Endothelial cell of umbilical vein (primary cell): ENCODE measurements around the gene GEMIN7. TPM values are rescaled to one million over a fixed set of nuclear protein-coding genes. Genes with fewer than 3 reads are reported as not detected.

Experiments
- BruUV-seq: library from RNA; stranded (reverse); fragments of 400-500 nt; replicated peaks from 2 replicates; lab custom pipeline; 2021; lab: Mats Ljungman, UMichigan
- CTCF ChIA-PET: fragments of 300-600, 350-600 bp; sonication (Branson Sonifier 250); formaldehyde crosslinking; loops from one replicate; lab custom pipeline; 2021; ENCODE audit warnings: antibody characterized with exemption, inconsistent platforms; lab: Charles Lee
- POLR2A ChIA-PET: fragments of 300-600, 350-600 bp; sonication (Branson Sonifier 250); formaldehyde crosslinking; loops from one replicate; lab custom pipeline; 2021; ENCODE audit warnings: antibody characterized with exemption, inconsistent platforms; lab: Charles Lee
- DNase-seq: peaks from one replicate; pipeline ENCODE4 v3.0.0-alpha.2; 2011; ENCODE audit warnings: low read depth, low spot score
- FAIRE-seq: peaks from 2 replicates; lab custom pipeline; 2011; peaks lifted over from hg19 to GRCh38; lab: Jason Lieb, UNC
- H2AFZ ChIP-seq: 2 replicates; pipeline ENCODE4 v1.6.0; 2012; ENCODE audit warnings: low read depth, low read length, control low read depth, inconsistent platforms
- H3K27ac ChIP-seq: 2 replicates; pipeline ENCODE4 v1.5.1; 2011; ENCODE audit warnings: low read depth, mild to moderate bottlenecking, control low read depth, low read length, moderate library complexity; ENCODE audit not compliant: insufficient read depth
- H3K27me3 ChIP-seq, 2 experiments: 2 replicates each; pipeline versions ENCODE4 v1.6.0 to v1.6.1; 2011; ENCODE audit warnings: low read length in 2 of 2, mixed read lengths in 1 of 2; ENCODE audit not compliant: control insufficient read depth in 2 of 2, insufficient read depth in 2 of 2
- H3K36me3 ChIP-seq, 2 experiments: 2 replicates in 1 of 2; 3 replicates in 1 of 2; pipeline ENCODE4 v1.5.1; 2011; ENCODE audit warnings: low read length in 2 of 2, mild to moderate bottlenecking in 1 of 2, moderate library complexity in 1 of 2; ENCODE audit not compliant: control insufficient read depth in 2 of 2, insufficient read depth in 2 of 2; ENCODE audit errors: extremely low read depth in 1 of 2
- H3K4me1 ChIP-seq: 3 replicates; pipeline ENCODE4 v1.5.1; 2011; ENCODE audit warnings: mild to moderate bottlenecking, low read length; ENCODE audit not compliant: control insufficient read depth, insufficient read depth; ENCODE audit errors: extremely low read depth
- H3K4me2 ChIP-seq: 2 replicates; pipeline ENCODE4 v1.6.1; 2011; ENCODE audit warnings: low read length, control low read depth, mixed read lengths; ENCODE audit not compliant: insufficient read depth
- H3K4me3 ChIP-seq, 3 experiments: fragments of 200-600 bp in 1 of 3; sonication (generic), shearing (Covaris generic) in 1 of 3; replicated peaks in 1 of 3; 2 replicates each; pipeline ENCODE4 v1.5.1; 2011 to 2016; ENCODE audit warnings: control low read depth in 3 of 3, low read length in 3 of 3, mild to moderate bottlenecking in 2 of 3, inconsistent platforms in 1 of 3, low read depth in 1 of 3, moderate library complexity in 1 of 3; ENCODE audit not compliant: insufficient read depth in 1 of 3
- H3K79me2 ChIP-seq: 2 replicates; pipeline ENCODE4 v1.6.0; 2012; ENCODE audit warnings: low read length, inconsistent platforms; ENCODE audit not compliant: control insufficient read depth, insufficient read depth
- H3K9ac ChIP-seq: replicated peaks from 2 replicates; pipeline ENCODE3; 2011; ENCODE audit warnings: low read length, control low read depth; ENCODE audit not compliant: insufficient read depth; ENCODE audit errors: extremely low read depth
- H3K9me1 ChIP-seq: replicated peaks from 3 replicates; pipeline ENCODE4 v1.6.0; 2011; ENCODE audit warnings: mild to moderate bottlenecking, low read length; ENCODE audit not compliant: control insufficient read depth, insufficient read depth; ENCODE audit errors: extremely low read depth
- H3K9me3 ChIP-seq: replicated peaks from 2 replicates; pipeline ENCODE4 v1.5.1; 2012; ENCODE audit warnings: low read length, inconsistent platforms; ENCODE audit not compliant: control insufficient read depth, insufficient read depth
- H4K20me1 ChIP-seq: replicated peaks from 2 replicates; pipeline ENCODE3; 2011; ENCODE audit warnings: mild to moderate bottlenecking, low read length; ENCODE audit not compliant: control insufficient read depth, insufficient read depth; ENCODE audit errors: extremely low read depth
- CTCF ChIP-seq, 2 donors: IDR thresholded peaks; 1 replicate in 1 of 2; 2 replicates in 1 of 2; pipeline ENCODE4 v1.5.1; 2011; ENCODE audit warnings: low read length in 2 of 2, mild to moderate bottlenecking in 2 of 2, moderate library complexity in 2 of 2, control low read depth in 1 of 2, inconsistent platforms in 1 of 2, low read depth in 1 of 2; ENCODE audit not compliant: insufficient read depth in 1 of 2; ENCODE audit errors: extremely low read depth in 1 of 2
- EZH2 ChIP-seq: IDR thresholded peaks from 2 replicates; pipeline ENCODE4 v1.6.1; 2012; ENCODE audit warnings: borderline replicate concordance, low read depth, mild to moderate bottlenecking, moderate library complexity, low read length, inconsistent platforms; ENCODE audit not compliant: severe bottlenecking
- FOS ChIP-seq: IDR thresholded peaks from 2 replicates; pipeline ENCODE4 v1.6.1; 2011; ENCODE audit warnings: mild to moderate bottlenecking, low read length, moderate library complexity, borderline replicate concordance; ENCODE audit not compliant: insufficient read depth
- JUN ChIP-seq: IDR thresholded peaks from 2 replicates; pipeline ENCODE4 v1.6.1; 2011; ENCODE audit warnings: borderline replicate concordance, low read depth; ENCODE audit not compliant: insufficient read length, insufficient read depth
- MAX ChIP-seq: IDR thresholded peaks from 2 replicates; pipeline ENCODE4 v1.6.1; 2011; ENCODE audit not compliant: insufficient read depth, insufficient read length
- MYC ChIP-seq: IDR thresholded peaks from one replicate; pipeline ENCODE4 v1.6.1; 2011; ENCODE audit warnings: mild to moderate bottlenecking, low read depth, low read length
- POLR2A ChIP-seq: IDR thresholded peaks from 2 replicates; pipeline ENCODE4 v1.6.1; 2012; ENCODE audit warnings: low read depth, mild to moderate bottlenecking, control low read depth, low read length
- POLR2AphosphoS5 ChIP-seq: IDR thresholded peaks from 2 replicates; pipeline ENCODE4 v1.6.1; 2012; ENCODE audit warnings: low read depth, mild to moderate bottlenecking, control low read depth, low read length, moderate library complexity; ENCODE audit not compliant: insufficient read depth
- dilution Hi-C: fragments of 300-500 bp; cut with MboI; formaldehyde crosslinking; loops from one replicate; pipeline ENCODE4 v1.15.0; 2019; ENCODE audit warnings: low sequenced_read_pairs; ENCODE audit not compliant: extremely low pct_ligation_motif_present
- intact Hi-C: fragments of 100-400 bp; cut with micrococcal nuclease; formaldehyde crosslinking; loops from one replicate; pipeline ENCODE4 v1.10.0; 2022
- polyA plus RNA-seq, 4 experiments: library from polyadenylated mRNA; depleted of rRNA in 3 of 4; stranded (reverse) in 3 of 4; unstranded in 1 of 4; fragments of >200 nt; gene quantifications; 2 replicates each; pipeline versions ENCODE4 v1.2.1 to v1.2.3, GENCODE V29; 2011 to 2012; ENCODE audit warnings: missing spikeins in 1 of 4
- total RNA-seq: library from RNA; stranded (reverse); gene quantifications from 2 replicates; pipeline ENCODE4 v1.2.3, GENCODE V29; 2021

The GEMIN7 gene
- total and polyA plus RNA-seq, 2 donors (not counting 3 experiments of a cell fraction or from before 2014, with no cell fraction given), result 34.2 to 53.7 TPM

- H3K9ac ChIP-seq, result no peak overlapping the region
- no peaks in the 10 kb centered on the region for H3K9me1 ChIP-seq
- FAIRE-seq, result no peak
- BruUV-seq, result no TSS peak
- H3K4me2 ChIP-seq, result no peak overlapping the region
- no peaks in the 10 kb centered on the region for H3K9me3 ChIP-seq
- no peak for DNase-seq
- H4K20me1 ChIP-seq, result no peaks in the 10 kb centered on the region
- H3K36me3 ChIP-seq, result peaks cover 6 to 18% of the 10 kb centered on the region in 2 experiments
- ChIA-PET POLR2A (no interaction called here), CTCF (interaction anchor here (1.5 to 1.6 kb wide), 2 partner anchors 10 kb away, joined by 9 to 11 read pairs; no protein-coding TSS in a partner anchor)
- no peak overlapping the region for H2AFZ ChIP-seq
- no peak overlapping the region for H3K27ac ChIP-seq
- TF ChIP-seq POLR2A (no peak), MYC (no peak), FOS (no peak), CTCF (IDR thresholded peaks at IDR 0.05; ENCODE audit: extremely low read depth in 1 of 2, insufficient read depth in 1 of 2, low read depth in 1 of 2, low read length in 2 of 2) (no peak), MAX (no peak), JUN (no peak), POLR2AphosphoS5 (no peak), EZH2 (no peak)
- dilution Hi-C loops (no loop called here), intact Hi-C loops (no loop called here)
- H3K27me3 ChIP-seq, result no peaks in the 10 kb centered on the region
- peaks cover 49% of the 10 kb centered on the region for H3K79me2 ChIP-seq
- H3K4me1 ChIP-seq, result no peaks in the 10 kb centered on the region
- H3K4me3 ChIP-seq, result no peak overlapping the region
Measured at GRCh38 chr19:45050036-45050435, 29.0 kb upstream of the GEMIN7 start.
